Fibroblast of lung (primary cell): ENCODE measurements around the gene MAP2K5. TPM values are rescaled to one million over a fixed set of nuclear protein-coding genes. Genes with fewer than 3 reads are reported as not detected.

Experiments used
- DNase-seq, 2 donors: peaks; one replicate each; pipeline versions ENCODE4 v3.0.0 to v3.0.0-alpha.2; 2010; ENCODE audit warnings: low read depth in 2 of 2
- H2AFZ ChIP-seq: 2 replicates; pipeline ENCODE4 v1.5.1; 2012; ENCODE audit warnings: low read length, control low read depth, inconsistent platforms
- H3K27ac ChIP-seq: 2 replicates; pipeline ENCODE4 v1.5.1; 2011; ENCODE audit warnings: low read length, control low read depth; ENCODE audit not compliant: insufficient read depth
- H3K27me3 ChIP-seq: 2 replicates; pipeline ENCODE4 v1.5.1; 2011; ENCODE audit warnings: mild to moderate bottlenecking, low read length; ENCODE audit not compliant: control insufficient read depth, insufficient read depth
- H3K36me3 ChIP-seq: 2 replicates; pipeline ENCODE4 v1.5.1; 2011; ENCODE audit warnings: low read length; ENCODE audit not compliant: control insufficient read depth, insufficient read depth
- H3K4me1 ChIP-seq: 2 replicates; pipeline ENCODE4 v1.5.1; 2011; ENCODE audit warnings: low read length; ENCODE audit not compliant: control insufficient read depth, insufficient read depth; ENCODE audit errors: extremely low read depth
- H3K4me2 ChIP-seq: 2 replicates; pipeline ENCODE4 v1.5.1; 2011; ENCODE audit warnings: low read length, control low read depth; ENCODE audit not compliant: insufficient read depth; ENCODE audit errors: extremely low read depth
- H3K4me3 ChIP-seq, 4 experiments: fragments of 200-600 bp in 1 of 4; sonication (generic) in 1 of 4; replicated peaks in 1 of 4; 2 replicates each; pipeline ENCODE4 v1.5.1; 2011 to 2016; ENCODE audit warnings: low read length in 4 of 4, low read depth in 3 of 4, mild to moderate bottlenecking in 3 of 4, control low read depth in 2 of 4, inconsistent platforms in 1 of 4, mixed read lengths in 1 of 4; ENCODE audit not compliant: insufficient read depth in 1 of 4; ENCODE audit errors: control extremely low read depth in 1 of 4
- H3K79me2 ChIP-seq: 2 replicates; pipeline ENCODE4 v1.5.1; 2012; ENCODE audit warnings: mild to moderate bottlenecking, low read length, inconsistent platforms; ENCODE audit not compliant: control insufficient read depth, insufficient read depth
- H3K9ac ChIP-seq: 2 replicates; pipeline ENCODE4 v1.5.1; 2011; ENCODE audit warnings: mild to moderate bottlenecking, low read length, control low read depth; ENCODE audit not compliant: insufficient read depth
- H3K9me3 ChIP-seq: 2 replicates; pipeline ENCODE4 v1.5.1; 2012; ENCODE audit warnings: low read depth, low read length; ENCODE audit not compliant: control insufficient read depth, insufficient read depth
- H4K20me1 ChIP-seq: 2 replicates; pipeline ENCODE4 v1.5.1; 2011; ENCODE audit warnings: low read length; ENCODE audit not compliant: control insufficient read depth, insufficient read depth; ENCODE audit errors: extremely low read depth
- CTCF ChIP-seq, 2 donors: IDR thresholded peaks in 1 of 2; conservative IDR thresholded peaks in 1 of 2; 1 replicate in 1 of 2; 2 replicates in 1 of 2; pipeline ENCODE4 v1.5.1; 2011 to 2012; ENCODE audit warnings: low read length in 2 of 2, control low read depth in 1 of 2, inconsistent platforms in 1 of 2, low read depth in 1 of 2, mild to moderate bottlenecking in 1 of 2
- EZH2 ChIP-seq: IDR thresholded peaks from 2 replicates; pipeline ENCODE4 v1.5.1; 2012; ENCODE audit warnings: low read length, control low read depth, mild to moderate bottlenecking; ENCODE audit errors: missing control alignments
- polyA plus RNA-seq, 2 donors: library from polyadenylated mRNA; depleted of rRNA in 1 of 2; stranded (reverse) in 1 of 2; unstranded in 1 of 2; fragments of >200 nt; gene quantifications; 2 replicates each; pipeline ENCODE4 v1.2.1, GENCODE V29; 2011 to 2012; ENCODE audit warnings: missing spikeins in 1 of 2
- total RNA-seq: library from RNA; depleted of rRNA; stranded (reverse); fragments of >200 nt; gene quantifications from 2 replicates; pipeline ENCODE4 v1.2.1, GENCODE V29; 2014

The MAP2K5 gene
- total and polyA plus RNA-seq, 2 donors (not counting 1 experiment from before 2014, with no cell fraction given) = 5.7 to 10.2 TPM

- TF ChIP-seq CTCF (conservative IDR thresholded peaks at IDR 0.05 in 1 of 2, IDR thresholded peaks at IDR 0.05 in 1 of 2; ENCODE audit: low read depth in 1 of 2, low read length in 2 of 2) (no peak), EZH2 (no peak)
- DNase-seq = no peak
- peaks cover 17% of the 10 kb centered on the region for H3K4me1 ChIP-seq
- H3K27me3 ChIP-seq = no peaks in the 10 kb centered on the region
- no peaks in the 10 kb centered on the region for H4K20me1 ChIP-seq
- no peak overlapping the region for H3K4me3 ChIP-seq
- no peak overlapping the region for H2AFZ ChIP-seq
- no peak overlapping the region for H3K4me2 ChIP-seq
- no peak overlapping the region for H3K9ac ChIP-seq
- H3K79me2 ChIP-seq = no peaks in the 10 kb centered on the region
- H3K9me3 ChIP-seq = no peaks in the 10 kb centered on the region
- no peak overlapping the region for H3K27ac ChIP-seq
- H3K36me3 ChIP-seq = no peaks in the 10 kb centered on the region
Observed at GRCh38 chr15:67512140-67512539, 30.4 kb upstream of the MAP2K5 start.

DNA sequence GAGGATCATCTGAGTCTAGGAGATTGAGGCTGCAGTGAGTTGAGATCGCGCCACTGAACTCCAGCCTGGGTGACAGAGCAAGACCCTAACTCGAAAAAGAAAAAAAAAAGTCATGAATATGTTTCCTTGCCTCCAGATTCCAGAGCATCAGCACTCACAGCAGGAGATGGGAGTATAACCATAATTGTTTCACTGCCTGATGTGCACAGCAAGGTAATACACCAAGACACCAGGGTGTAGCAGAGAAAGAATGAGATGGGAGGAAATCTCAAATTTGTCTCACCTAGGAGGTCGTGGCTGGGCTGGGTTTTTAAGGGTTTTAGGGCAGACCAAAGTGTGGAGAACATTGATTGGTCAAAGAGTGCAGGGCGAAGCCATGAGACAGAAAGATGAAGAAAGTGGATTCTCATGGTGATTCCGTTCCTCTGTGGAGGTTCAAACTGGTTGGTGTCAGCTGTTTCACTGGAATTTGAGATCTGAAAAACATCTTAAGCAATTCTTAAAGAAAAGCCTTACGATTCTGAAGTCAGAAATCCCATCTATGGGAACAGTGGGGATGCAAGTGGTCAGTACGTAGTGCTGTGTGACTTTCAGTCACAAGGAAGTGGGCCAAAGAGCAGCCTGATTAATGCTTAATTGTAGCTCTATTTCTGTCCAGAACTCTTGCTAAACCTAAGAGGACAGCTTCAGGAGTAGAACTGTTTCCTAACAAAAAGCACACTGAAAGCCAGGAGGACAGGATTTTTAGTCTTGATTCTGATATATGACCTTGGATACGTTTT lies 29.4 kb upstream of the MAP2K5 start:
- no peak overlapping the region for H3K4me2 ChIP-seq
- H3K9ac ChIP-seq = no peak overlapping the region
- H3K4me3 ChIP-seq = no peak overlapping the region
- no peaks in the 10 kb centered on the region for H3K9me3 ChIP-seq
- H3K4me1 ChIP-seq = peaks cover 17% of the 10 kb centered on the region
- TF ChIP-seq CTCF (conservative IDR thresholded peaks at IDR 0.05 in 1 of 2, IDR thresholded peaks at IDR 0.05 in 1 of 2; ENCODE audit: low read depth in 1 of 2, low read length in 2 of 2) (no peak), EZH2 (no peak)
- no peak for DNase-seq
- no peaks in the 10 kb centered on the region for H4K20me1 ChIP-seq
- no peak overlapping the region for H3K27ac ChIP-seq
- no peak overlapping the region for H2AFZ ChIP-seq
- no peaks in the 10 kb centered on the region for H3K36me3 ChIP-seq
- H3K27me3 ChIP-seq = no peaks in the 10 kb centered on the region
- H3K79me2 ChIP-seq = no peaks in the 10 kb centered on the region

DNA sequence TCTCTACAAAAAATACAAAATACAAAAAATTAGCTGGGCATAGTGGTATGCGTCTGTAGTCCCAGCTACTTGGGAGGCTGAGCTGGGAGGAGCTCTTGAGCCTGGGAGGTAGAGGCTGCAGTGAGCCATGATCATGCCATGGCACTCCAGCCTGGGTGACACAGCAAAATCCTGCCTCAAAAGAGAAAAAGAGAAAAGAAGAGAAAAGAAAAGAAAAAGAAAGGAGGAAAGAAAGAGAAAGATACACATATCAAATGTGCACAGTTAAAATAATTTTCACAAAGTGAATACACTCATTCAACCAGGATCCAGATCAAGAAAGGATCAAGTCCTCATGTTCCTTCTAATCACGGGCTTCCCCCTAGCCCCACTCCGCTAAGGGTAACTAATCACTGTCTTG lies 27.4 kb upstream of the MAP2K5 start:
- H3K36me3 ChIP-seq = no peaks in the 10 kb centered on the region
- H3K4me1 ChIP-seq = peaks cover 14% of the 10 kb centered on the region
- H3K9me3 ChIP-seq = no peaks in the 10 kb centered on the region
- H3K27ac ChIP-seq = no peak overlapping the region
- no peak overlapping the region for H3K9ac ChIP-seq
- DNase-seq = no peak
- no peak overlapping the region for H3K4me2 ChIP-seq
- no peaks in the 10 kb centered on the region for H3K79me2 ChIP-seq
- H4K20me1 ChIP-seq = no peaks in the 10 kb centered on the region
- no peak overlapping the region for H3K4me3 ChIP-seq
- H2AFZ ChIP-seq = no peak overlapping the region
- no peak for TF ChIP-seq CTCF (conservative IDR thresholded peaks at IDR 0.05 in 1 of 2, IDR thresholded peaks at IDR 0.05 in 1 of 2; ENCODE audit: low read depth in 1 of 2, low read length in 2 of 2)
- TF ChIP-seq EZH2 = no peak
- H3K27me3 ChIP-seq = no peaks in the 10 kb centered on the region
